HG03196 (cell line): ENCODE data around the gene DCTN1.

Source experiments
- ATAC-seq: cut with Tn5 transposase; IDR thresholded peaks from one replicate; pipeline ENCODE4 v1.9.1; 2021; ENCODE audit not compliant: unreplicated experiment

Gene DCTN1

GRCh38 chr2:74327627-74328026, 52.5 kb downstream of the DCTN1 start:
- ATAC-seq, result no peak

GRCh38 chr2:74327199-74327598, 52.9 kb downstream of the DCTN1 start:
- no peak for ATAC-seq

- ATAC-seq, result no peak
Measured at GRCh38 chr2:74325815-74326214, 54.3 kb downstream of the DCTN1 start.

GRCh38 chr2:74321737-74322136, 58.4 kb downstream of the DCTN1 start:
- no peak for ATAC-seq

GRCh38 chr2:74317701-74318100, 62.4 kb downstream of the DCTN1 start:
- ATAC-seq, result no peak

GRCh38 chr2:74316627-74317295, 63.4 kb downstream of the DCTN1 start:
- ATAC-seq, result no peak

- ATAC-seq, result no peak
Measured at GRCh38 chr2:74314107-74314506, 66.0 kb downstream of the DCTN1 start.

- ATAC-seq, result no peak
Measured at GRCh38 chr2:74313497-74313896, 66.6 kb downstream of the DCTN1 start.

- no peak for ATAC-seq
Measured at GRCh38 chr2:74312913-74313312, 67.2 kb downstream of the DCTN1 start.
